Measurements from ENCODE around the gene MME.

GRCh38 chr3:155080692-155081091 lies 573 bp downstream of the MME start:
- TF ChIP-seq CTCF (IDR thresholded peaks at IDR 0.05) (no peak), POLR2A (IDR thresholded peaks at IDR 0.05) (no peak)

Measured in body of pancreas (tissue), 4 donors.